NOMO-1 treated with dmso at 0.1 percent for 144 hours (cell line): ENCODE data around the gene TCF7.

ENCODE experiments used
- DNase-seq: peaks from one replicate; lab custom pipeline; 2025; ENCODE audit not compliant: unreplicated experiment; lab: John Stamatoyannopoulos, UW

Gene TCF7

DNA sequence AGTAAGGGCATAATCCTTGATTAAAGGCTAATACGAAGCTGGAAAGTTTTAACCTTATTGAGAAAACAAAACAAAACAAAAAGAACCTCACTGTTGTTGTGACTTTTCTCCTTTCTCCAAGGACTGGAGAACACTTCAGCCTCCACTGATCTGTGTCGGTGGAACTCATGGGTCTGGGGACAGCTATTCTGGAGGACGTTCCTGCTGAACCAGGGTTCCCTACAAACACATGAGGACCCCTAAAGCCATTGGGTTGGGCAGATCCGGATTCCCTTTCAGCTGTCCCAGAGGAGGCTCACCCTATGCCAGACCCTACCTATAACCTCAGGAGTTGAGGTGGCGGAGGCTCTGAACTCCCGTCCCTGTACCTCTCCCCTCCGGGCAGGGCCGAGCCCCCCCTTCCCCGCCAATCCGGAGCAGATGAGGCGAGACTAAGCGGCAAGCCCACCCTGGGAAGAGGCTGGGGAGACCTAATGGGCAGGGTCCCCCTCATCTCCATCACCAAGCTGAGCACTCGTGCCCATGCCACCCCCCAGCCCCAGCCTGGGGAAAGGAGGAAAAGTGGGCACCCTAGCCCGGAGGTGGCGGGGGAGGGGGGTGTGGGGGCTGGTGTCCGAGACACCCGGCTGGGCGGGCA, 1.6 kb upstream of the TCF7 start:
- no peak for DNase-seq

DNA sequence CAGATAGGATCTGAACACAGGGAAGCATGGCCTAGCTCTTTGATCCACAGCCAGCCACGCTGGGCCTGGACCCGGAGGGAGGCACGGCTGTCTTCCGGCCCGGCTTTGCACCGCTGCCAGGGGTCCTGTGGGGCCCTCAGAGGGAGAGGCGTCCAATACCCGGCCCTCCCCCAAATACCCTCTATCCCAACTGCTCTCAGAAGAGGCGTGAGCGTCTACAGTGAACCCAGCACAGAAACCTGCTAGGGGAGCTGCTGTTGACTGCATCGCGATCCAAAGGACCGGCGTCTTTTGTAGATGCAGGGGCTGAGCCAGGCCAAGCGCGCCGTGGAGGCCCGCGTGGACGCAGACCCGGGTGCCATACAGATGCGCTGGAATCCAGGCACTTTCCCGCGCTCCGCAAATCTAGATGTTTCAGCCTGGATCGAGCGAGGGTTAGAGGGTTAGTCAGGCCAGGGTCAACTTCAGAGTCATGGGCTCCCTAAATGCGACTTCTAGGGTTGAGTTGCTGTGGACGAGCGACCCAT, 1.1 kb upstream of the TCF7 start:
- DNase-seq: no peak

- no peak for DNase-seq
These were observed 665 bp downstream of the TCF7 start for GRCh38 chr5:134114886-134115805.

- no peak for DNase-seq
These were observed 1.3 kb downstream of the TCF7 start for GRCh38 chr5:134115806-134116175.

DNA sequence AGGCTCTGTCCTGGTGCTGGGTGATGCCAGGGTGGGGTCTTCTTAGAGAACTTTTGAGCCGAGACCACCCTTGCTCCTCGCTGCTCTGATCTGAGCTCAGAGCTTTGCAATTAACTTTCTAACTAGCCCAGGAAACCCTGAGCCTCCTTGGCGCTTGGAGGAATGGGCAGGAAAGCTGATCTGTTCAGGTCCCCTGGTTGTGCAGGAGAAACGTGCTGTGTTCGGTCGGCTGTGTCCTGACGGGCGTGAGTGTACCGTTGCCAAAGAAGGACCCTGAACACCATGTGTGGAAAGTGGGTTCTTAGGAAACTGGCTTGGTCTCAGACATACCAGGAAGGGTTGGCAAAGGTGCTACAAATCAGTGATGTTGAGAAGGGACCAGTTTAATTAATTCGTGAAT, 1.8 kb downstream of the TCF7 start:
- DNase-seq: no peak

DNA sequence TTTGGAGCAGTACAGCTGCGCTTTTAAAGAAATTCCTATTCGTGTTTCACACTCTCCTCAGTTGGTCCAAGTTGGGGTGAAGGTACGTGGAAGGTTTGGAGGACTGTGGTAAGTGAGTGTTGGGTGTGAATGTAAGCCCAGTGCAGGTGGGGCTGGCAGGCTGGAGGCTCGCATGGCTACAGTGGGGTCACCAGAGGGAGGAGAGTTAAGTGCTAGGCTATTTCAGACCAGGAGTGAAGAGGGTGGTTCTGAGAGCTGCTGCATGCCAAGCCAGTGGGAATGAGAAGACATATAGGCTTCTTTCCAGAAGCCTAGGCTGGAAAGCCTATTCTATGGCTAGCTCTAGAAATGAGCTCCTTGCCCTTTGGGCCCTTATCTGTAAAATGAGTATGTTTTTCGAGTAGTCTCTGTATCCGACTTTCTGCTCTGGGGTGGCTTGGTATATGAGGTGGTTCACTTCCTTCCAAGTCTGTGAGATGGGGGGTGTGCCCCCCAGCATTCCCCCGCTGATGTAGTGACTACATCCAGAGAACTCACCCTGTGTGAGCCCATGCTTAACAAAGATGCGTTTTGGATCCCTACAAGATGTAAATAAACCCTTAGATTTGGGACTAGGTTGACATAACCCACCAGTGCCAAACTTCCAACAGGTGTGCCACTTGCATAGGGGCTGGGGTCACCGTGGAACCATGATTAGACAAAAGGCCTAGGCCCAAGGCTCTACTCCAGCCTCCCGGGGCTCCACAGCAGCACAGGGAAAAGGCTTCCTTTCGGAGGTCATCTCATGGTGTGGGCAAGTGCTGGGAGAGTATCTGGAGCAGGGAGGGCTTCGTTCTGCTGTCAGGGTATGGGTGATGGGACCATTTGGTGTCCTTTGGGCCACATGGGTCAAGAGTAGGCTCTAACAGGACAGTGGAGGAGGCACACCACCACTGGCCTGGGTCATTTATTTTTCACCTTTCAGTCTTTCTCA, 2.6 kb downstream of the TCF7 start:
- no peak for DNase-seq

DNA sequence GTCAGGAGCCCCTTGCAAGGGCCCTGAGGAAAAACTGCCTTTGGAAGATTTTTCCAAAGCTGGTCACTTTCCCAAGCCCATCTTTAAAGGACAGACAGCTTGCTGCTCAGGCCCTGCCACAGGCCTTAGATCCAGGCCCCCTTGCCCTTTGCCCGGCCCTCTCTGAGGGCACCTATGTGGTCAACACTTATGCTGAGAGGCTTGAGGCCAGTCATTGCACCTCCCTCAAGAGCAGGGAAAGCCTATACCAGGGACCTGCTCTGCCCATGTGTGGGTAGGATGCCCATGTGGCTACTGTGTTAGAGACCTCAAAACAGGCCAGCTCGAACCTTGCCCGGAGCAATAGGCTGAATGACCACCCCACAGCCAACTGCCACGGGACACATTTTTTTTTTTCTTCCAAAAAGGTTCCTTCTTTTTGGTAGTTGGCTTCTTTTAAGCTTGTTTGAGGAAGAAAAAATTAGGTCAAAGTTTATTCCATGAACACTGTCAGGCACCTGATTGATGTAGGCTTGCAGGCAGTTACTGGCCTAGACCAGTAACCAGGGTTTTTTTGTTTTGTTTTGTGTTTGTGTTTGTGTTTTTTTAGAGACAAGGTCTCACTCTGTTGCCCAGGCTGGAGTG, 3.8 kb downstream of the TCF7 start:
- no peak for DNase-seq

- DNase-seq: no peak
These were observed 5.2 kb downstream of the TCF7 start for GRCh38 chr5:134119720-134120119.

DNA sequence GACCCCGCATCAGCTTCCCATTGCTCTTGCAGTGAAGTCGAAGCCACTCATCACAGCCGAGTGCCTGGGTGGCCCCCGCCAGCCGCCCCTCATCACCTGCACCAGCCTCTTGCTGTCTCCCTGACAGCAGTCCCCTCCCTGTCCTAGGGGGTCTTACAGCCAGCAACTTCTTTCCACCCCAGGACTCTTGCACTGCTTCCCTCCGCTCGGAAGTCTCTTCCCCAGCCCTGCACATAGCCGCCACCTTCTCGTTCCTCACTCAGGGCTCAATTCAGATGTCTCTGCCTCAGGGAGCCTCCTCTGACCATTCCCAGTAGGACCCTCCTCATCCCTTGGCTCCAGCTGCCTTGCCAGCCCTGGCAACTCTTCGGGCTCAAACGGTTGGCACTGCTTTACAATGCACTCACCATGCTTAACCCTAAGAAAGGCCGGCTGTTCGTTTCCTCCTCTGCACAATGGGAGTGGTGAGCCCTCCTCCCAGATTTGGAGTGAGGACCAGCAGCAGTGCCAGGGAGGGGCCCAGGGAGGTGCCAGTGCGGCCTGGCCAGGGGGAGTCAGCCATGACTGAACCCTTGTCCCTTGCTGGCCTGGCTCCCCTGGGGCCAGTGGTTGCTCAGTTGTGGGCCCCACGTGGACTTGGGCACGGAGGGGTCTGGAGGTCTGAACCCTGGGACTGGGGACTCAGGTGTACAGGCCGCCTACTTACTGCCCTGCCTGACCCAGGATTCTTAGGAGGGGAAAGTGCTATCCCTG, 6.1 kb downstream of the TCF7 start:
- DNase-seq: no peak

GRCh38 chr5:134122530-134122929, 8.0 kb downstream of the TCF7 start:
- no peak for DNase-seq

- no peak for DNase-seq
These were observed 8.9 kb downstream of the TCF7 start for GRCh38 chr5:134123360-134123759.

GRCh38 chr5:134124289-134125038, 10.0 kb downstream of the TCF7 start:
- DNase-seq: no peak

DNA sequence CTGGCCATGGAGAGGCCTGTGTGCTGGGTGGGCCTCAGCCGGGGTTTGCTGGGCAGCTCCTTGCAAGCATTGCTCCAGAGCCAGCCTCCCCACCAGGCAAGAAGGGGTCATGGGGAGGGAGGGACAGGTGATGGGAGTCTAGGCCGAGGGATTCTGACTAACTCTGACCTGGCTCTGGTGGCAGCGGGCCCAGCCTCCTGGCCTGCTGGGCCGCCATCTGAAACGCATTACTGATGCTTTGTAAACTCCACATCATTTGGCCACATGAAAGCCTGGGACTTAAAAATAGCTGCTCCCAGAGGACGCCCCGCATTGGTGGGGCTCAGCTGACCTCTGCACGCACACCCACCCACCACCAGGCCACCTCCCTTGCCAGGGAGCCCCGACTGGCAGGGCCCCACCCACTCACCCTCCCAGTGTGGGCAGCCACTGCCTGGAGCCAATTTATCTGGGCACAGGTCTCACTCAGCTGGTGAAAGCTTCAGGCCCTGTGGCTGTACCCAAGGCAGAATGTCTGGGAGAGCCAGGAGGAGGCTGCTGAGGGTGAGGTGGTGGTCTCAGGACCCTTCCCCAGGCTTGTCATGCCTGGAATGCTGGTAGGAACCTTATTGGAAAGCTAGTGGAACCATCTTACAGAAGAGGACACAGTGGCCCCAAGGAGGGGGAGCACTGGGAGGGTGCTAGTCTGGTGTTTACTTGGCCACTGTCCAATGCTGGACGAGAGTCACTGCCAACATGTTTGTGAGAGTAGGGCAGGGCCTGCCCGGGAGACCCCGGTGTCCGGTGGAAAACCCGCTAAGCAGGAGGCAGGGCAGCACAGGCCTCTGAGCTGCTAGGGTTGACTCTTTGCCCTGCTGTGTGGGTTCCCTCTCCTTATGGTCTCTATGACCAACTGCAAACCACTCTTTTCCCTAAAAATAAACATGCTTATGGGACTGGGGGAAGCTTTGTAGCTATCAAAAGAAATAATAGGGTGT, 10.8 kb downstream of the TCF7 start:
- no peak for DNase-seq

DNA sequence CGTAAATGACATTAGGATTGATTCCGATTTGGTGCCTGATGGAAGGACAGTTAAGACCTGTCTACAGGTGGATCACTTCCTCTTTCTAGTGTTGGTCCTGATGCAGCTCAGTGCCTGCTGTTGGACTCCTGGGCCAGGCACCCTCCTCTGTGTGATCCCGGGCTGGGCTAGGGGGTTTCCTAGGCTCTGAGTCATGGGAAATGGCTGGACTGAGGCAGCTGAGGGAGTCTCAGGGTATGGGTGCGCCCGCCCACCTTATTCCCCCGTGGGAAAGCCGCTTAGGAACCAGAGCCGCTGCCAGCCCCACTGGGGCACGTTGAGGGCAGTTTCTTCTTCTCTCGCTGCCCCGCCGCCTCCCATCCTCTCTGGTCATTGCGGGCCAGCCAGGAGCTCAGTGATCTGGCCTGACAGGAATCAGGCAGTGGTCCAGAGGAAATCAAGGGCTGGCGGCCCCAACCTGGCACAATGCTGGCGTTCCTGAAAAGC, 12.9 kb downstream of the TCF7 start:
- no peak for DNase-seq

DNA sequence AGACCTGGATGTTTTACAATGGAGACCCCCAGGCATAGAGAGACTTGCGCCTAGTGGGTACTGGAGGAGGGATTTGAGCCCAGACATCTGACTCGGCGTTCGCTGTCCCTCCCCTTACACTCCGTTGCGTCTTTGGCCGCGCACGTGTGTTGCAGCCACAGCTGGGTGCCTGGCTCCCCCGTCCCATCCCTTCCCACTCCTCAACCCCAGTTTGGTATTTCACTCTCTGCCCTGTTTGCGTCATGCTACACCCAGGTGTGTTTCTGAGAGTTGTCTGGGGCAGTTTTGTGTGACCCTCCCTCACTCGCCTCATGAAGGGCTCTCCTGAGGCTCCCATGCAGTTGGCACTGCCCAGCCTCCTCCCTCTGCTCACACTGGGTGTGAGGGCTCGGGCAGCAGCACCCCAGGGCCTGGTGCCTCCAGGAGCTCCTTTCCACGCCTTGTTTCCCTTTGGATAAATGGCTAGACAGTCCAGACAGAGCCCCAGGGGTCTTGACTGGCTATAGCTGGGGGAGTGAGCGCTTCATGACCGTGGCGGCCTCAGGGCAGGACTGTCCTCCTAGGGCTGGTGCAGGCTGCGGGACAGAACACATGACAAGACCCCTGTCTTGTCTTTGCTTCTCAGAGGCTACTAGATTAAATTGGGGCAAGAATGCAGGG, 13.6 kb downstream of the TCF7 start:
- DNase-seq: no peak

DNA sequence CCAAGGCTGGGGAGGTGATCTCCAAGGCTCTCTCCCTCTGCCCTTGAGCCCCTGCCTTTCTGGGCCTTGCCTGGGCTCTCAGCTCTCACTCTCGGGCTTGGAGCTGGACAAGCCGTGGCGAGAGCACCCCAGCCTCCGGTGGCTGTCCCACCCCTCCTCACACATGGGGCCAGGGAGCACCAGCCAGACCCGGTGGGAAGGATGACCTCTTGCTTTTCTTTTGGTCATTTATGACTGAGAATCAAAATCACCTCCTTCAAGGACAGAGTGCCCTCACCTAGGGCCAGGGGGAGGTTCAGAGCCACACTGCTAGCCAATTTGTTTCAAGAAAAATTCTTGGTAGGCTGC, 14.1 kb downstream of the TCF7 start:
- DNase-seq: no peak

- no peak for DNase-seq
These were observed 15.1 kb downstream of the TCF7 start for GRCh38 chr5:134129411-134130238.
